GM18526 (cell line): Measurements from ENCODE around the gene AGTRAP.

Experiments used
- POLR2A ChIP-seq: IDR thresholded peaks from 3 replicates; pipeline ENCODE4 v1.6.1; 2011; ENCODE audit not compliant: insufficient read length; ENCODE audit errors: extremely low read depth

The AGTRAP gene

DNA sequence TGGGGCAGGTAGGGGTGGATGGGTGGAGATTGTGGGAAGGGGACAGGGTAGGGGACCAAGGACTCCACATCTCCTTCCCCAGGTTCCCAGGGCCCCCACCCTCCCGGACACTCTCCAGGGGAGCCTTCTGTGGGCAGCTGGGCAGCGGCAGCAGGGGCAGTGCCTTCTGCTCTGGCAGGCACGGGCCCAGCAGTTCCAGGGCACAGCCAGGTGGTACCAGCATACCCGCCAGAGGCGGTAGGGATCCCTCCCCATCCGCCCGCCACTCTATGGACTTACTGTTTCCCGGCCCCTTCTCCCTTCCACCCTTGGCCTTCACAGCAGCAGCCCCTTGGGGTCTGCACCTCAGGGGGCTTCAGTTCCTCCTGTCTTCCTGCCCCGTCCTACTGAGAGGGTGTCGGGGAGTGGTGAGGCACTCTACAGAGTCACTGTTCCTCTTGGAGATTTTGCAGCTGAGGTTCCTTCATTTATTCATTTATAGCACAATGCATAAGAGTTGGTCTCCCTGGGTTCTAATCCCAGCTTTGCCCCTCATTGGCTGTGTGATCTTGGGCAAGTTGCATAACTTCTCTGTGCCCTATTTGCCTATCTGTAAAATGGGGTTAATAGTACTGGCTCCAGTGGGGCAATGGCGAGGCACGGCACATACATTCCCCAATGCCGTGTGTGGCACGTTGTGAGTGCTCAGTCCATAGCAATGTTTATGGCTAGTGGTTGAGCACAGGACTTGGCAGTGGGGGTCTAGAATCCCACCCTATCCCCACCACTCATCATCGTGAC is 43.1 kb downstream of the AGTRAP start:
- no peak for TF ChIP-seq POLR2A

DNA sequence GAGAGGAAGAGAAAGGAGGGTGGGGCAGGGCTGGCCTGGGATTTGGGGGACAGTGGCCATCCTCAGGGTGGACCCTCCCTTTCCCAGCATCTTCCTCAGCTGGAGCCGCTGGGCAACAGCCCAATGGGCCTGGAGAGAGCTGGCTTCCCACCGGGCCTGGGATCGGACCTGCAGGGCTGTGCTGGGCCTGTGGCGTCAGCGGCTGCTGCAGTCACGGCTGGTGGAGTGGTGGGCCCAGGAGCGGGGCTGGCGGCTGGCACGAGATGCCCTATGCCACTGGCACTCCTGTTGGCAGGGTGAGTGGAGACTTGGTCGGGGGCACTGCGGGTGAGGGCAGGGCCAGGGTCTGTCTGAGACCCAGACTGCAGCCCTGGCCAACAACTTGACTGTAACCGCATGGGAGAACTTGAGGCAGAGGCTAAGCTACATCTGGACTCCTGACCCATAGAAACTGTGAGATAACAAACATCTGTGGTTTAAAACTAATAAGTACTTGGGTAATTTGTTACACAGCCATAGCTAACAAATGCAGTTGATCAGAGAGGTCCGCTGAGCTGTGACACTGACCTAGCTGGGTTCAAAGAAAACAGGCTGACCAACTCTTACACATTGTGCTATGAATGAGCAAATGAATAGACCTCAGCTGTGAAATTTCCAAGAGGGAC is 43.9 kb downstream of the AGTRAP start:
- no peak for TF ChIP-seq POLR2A

DNA sequence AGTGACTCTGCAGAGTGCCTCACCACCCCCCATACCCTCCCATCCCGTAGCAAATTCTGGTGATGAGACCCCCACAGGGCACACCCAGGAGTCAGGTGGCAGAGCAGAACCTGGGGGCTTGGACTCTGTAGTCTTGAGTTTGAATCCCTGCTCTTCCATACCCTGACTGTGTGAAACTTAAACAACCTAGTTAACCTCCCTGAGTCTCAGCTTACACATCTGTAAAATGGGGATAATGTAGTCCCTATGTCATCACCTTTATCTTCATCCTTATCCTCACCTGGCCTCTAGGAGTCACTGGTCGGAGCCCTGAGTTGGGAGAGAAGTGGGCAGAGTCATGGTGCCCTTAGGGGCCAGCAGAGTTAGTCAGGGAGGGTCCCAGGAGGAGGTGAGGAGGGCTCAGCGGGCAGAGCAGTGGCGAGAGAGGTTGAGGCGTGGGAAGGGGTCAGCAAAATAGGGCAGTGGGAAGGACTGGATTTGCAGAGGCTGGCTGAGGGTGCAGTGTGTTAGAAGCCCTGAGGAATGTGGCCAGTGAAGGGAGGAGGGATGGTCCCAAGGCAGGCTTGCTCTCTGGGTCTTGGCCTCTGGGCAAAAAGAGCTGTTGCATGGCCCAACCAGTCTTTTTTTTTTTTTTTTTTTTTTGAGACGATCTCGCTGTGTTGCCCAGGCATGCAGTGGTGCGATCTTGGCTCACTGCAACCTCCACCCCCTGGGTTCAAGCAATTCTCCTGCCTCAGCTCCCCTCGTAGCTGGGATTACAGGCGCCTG is 44.6 kb downstream of the AGTRAP start:
- no peak for TF ChIP-seq POLR2A

DNA sequence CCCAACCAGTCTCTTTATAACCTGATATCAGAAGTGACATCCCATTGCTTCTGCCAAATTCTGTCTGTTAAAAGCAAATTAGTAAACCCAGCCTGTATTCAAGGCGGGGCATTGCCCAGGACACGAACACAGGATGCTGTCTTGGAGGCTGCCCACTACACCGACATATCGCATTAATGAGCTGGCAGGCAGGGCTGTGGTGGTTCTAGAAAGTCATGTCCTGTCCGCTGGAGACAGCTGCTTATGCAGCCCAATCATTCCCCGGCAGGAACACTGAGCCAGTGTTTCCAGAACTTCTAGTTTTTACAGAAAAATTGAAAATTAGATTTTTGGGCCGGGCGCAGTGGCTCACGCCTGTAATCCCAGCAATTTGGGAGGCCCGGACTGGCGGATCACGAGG is 45.4 kb downstream of the AGTRAP start:
- no peak for TF ChIP-seq POLR2A

DNA sequence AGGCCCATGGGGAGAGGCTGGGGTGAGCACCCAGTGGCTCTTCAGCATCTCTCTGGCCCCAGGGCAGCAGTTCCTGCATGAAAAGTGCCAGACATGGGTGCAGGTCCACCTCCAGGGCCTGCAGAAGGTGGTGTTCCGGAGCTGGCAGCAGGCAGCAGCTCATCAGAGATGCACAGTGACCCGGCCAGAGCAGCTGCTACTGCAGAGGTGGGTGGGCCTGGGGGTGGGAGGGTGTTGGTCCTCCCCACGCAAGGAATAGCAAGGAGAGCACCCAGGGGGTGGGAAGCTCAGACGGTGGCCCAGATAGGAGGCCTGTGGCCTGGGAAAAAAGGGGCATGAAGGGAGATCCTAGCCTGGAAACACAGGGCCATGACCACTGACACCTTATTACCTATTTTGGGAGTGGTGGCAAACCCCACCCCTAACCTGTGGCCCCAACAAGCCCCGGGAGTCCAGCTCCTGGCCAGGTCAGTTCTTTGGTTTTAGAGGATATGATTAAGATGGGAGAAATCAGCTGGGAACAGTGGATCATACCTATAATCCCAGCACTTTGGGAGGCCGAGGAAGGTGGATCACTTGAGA is 46.3 kb downstream of the AGTRAP start:
- no peak for TF ChIP-seq POLR2A

DNA sequence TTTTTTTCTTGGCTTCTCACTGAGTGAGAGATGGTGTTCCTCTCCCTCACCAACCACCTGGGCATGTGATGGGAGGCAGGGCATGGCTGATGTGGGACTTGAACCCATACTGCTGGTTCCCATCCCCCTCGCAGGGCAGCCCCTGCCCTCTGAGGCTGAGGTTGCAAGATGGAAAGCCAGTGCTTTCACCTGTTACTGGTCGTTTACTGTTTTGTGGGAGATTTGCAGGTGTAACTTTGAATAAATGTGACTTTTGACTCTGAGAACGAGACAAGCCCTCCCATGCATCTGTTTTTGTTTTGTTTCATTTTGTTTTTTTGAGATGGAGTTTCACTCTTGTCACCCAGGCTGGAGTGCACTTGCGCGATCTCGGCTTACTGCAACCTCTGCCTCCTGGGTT is 47.6 kb downstream of the AGTRAP start:
- no peak for TF ChIP-seq POLR2A

DNA sequence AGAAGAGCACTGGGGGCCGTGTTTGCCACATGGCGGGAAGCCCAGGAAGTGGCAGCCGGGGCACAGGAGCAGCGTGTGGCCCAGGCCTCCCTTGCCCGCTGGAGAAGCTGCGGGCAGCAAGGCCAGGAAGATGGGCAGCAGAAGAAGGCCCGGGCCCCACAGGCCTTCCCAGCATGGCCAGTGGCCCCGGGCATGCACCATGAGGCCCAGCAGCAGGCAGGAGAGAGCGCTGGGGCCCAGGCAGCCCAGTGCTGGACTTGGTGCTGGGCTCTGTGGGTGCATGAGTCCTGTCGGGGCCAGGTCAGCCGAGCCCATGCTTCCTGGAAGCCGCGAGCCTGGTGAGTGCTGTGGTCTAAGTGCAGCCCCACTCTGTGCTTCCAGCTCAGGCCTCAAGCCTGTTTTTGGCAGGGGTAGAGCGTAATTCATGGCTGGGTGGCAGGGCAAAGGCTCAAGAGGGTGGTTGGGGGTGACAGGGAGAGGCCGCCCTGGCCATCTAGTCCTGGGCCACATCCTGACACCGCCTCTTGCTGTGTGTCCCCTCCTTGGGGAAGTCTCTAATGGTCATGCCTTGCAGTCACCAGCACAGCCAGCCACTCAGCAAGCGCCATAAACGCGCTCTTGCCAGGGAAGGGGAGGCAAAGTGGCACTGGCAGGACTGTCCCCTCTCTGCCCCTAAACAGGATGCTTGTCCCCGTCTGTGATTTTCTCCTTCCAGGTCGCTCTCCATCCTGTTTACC is 48.5 kb downstream of the AGTRAP start:
- TF ChIP-seq POLR2A: no peak

DNA sequence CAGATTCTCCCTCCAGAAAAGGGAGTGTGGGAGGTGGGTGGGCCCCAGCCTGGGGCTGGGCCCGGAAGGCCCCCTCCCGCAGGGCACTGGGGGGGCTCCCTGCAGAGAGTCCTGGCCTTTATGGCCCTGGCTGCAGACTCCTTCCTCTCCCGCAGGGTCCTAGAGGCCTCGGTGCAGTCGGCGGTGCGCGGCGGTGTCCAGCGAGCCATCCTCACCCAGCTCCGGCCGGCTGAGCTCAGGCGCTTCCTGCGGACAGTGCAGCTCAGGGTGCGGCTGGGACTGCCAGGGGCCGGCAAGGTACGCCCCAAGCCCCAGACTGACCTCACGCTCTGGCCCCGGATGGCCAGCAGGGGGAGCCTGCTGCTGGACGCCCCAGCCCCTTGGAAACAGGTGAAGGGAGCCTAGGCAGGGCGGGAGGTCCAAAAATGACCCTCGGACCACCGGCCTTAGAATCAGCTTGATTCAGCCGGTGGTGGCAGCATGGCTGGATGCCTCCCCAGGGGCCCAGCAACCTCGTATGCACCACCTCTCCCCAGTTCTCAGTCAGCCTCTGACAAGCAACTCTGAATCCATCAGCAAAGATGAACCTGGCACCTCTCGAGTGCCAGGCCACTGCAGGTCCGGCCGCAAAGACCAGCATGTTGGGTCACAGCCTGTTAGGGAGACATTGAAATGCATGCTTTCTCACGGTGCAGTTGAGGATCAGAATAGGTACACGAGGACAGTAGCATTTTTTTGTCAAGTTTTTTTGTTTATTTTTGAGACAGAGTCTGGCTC is 49.2 kb downstream of the AGTRAP start:
- TF ChIP-seq POLR2A: no peak

DNA sequence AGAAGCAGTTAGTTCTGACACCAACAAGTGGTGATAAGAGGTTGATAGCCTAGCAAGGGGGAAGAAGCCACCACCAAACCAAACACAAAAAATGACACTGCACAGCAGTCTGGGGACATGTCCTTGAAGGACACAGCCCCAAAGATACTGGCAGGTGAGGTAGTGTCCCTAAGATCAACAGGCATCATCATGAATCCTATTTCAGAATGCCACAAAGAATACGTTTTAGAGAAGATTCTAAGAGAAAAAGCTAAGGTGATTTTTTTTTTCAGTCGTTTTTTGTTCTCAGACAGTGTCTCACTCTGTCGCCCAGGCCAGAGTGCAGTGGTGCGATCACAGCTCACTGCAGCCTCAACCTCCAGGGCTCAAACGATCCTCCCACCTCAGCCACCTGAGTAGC is 50.2 kb downstream of the AGTRAP start:
- TF ChIP-seq POLR2A: no peak

DNA sequence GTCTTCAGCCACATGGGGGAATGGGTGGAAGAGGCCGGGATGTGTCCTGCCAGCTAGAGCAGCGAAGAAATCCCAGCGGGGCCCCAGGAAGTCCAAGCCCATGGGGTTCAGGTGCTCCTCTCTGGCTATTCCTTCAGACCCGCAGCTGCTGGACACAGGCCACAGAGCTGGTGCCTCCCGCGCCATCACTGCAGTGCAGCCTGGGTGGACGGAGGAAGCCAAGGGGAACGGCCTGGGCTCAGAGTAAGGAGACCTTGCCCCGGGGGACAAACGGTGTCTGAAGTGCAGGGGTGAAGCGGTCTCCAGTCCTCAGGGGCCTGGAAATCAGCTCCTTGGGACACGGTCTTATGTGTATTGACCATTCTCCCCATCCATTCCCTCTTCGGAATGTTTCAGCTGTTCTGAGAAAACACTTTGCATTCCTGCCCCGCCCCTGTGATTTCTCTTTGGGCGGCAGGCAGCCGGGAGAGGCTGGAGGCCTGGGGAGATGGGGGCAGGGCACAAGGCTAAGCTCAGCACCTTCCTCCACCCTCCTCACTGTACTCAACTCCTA is 51.4 kb downstream of the AGTRAP start:
- TF ChIP-seq POLR2A: no peak

DNA sequence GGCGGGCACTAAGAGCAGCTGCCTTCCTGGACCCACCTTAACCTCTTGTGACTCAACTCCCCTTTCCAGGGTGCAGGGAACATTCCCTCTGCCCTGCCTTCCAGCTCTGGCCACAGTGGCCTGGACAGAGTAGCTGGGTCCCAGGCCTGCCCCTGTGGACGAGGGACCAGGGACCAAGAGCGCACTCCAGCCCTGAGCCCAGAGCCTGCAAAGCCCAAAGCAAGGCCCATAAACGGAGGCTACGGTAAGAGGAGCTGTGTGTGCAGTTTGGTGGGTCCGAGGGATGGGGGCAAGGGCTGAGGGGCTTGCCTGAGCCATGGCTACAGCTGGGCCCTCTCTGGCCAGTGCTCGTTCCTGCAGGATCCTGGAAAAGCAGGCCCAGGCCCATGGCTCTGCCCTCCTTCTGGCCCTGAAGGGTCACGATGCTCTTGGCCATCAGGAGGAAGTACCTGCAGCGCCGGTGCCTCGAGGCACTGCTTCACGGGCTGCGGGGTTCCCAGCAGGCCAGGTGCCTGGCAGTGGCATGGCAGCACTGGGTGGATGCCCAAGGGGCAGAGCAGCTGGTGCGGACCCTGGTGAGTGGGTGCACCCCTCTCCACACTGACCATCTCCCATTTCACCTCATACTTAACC is 52.0 kb downstream of the AGTRAP start:
- TF ChIP-seq POLR2A: no peak

DNA sequence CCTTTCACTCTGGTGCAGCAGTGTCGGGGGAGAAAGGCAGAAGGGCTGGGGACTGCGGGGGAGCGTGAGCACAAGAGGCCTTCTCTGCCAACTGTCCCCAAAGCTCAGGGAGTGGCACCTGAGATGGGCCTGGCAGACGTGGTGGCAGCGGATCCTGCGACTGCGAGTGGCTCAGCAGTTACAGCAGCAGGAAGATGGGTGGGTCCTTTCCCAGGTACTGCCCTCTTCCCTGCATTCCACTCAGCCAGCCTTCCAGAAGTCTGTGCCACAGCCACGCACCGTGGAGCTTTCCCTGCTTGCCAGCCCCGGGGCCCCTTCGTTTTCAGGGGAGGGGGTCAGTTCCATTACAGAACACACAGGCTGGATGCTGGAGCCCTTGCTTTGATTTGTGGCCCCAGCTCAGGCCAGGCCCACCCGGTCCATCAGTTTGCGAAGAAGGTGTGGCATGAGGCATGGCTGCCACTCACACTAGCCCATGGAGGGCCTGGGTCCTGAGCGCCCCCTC is 52.7 kb downstream of the AGTRAP start:
- TF ChIP-seq POLR2A: no peak
